ENCODE measurements around the gene METAP1D. TPM values are rescaled to one million over a fixed set of nuclear protein-coding genes. Genes with fewer than 3 reads are reported as not detected.
"Not testable (repeated sequence)": the region's sequence is repeated elsewhere in the genome, so short reads cannot be mapped to it uniquely, and the experiment has no call there.

Gene METAP1D
- total and polyA plus RNA-seq, 5 donors = 3.0 to 5.4 (median 4.2) TPM

DNA sequence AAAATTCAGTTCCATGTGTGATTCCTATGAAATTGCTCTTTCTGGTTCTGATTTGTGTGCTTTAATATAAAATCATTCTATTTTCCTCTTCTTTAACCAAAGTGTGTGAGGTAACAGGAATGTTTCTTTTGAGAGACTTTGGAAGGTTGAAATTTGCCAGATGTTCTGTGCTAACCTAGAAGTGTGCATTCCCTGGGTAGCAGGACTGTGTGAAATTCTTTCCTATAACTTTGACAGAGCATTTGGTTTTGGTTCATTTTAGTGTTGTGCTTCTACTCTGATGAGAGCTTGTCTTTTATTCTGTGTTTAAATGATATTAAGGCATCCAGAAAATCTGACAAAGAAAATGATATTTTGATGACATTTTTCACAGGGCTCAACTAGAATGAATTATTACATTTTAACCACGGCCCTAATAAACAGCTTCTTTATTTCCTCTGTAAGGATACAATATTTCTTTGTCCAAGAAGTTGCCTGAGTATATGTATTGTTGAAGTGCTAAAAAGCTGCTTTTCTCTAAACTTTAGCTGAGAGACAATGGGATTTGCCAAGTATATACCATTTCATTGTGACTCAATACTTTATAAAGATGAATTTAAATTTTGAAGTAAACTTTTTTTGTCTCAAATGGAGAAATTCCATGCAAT, 50.8 kb downstream of the METAP1D start:
- ATAC-seq (no peak), DNase-seq (no peak)
- Histone ChIP-seq H3K27me3 (ENCODE audit: control insufficient read depth, insufficient read depth) (no peaks in the 10 kb centered on the region), H3K4me1 (ENCODE audit: control insufficient read depth, insufficient read depth, low read length) (no peaks in the 10 kb centered on the region), H3K4me3 (ENCODE audit: low read length) (no peak overlapping the region), H3K27ac (ENCODE audit: low read length) (no peak overlapping the region), H3K9me3 (ENCODE audit: control insufficient read depth, low read length) (no peaks in the 10 kb centered on the region)
- intact Hi-C loops (cut with DNase I) = no loop called here
- 78% methylated on average over 1 of the region's 1 CpG for WGBS

DNA sequence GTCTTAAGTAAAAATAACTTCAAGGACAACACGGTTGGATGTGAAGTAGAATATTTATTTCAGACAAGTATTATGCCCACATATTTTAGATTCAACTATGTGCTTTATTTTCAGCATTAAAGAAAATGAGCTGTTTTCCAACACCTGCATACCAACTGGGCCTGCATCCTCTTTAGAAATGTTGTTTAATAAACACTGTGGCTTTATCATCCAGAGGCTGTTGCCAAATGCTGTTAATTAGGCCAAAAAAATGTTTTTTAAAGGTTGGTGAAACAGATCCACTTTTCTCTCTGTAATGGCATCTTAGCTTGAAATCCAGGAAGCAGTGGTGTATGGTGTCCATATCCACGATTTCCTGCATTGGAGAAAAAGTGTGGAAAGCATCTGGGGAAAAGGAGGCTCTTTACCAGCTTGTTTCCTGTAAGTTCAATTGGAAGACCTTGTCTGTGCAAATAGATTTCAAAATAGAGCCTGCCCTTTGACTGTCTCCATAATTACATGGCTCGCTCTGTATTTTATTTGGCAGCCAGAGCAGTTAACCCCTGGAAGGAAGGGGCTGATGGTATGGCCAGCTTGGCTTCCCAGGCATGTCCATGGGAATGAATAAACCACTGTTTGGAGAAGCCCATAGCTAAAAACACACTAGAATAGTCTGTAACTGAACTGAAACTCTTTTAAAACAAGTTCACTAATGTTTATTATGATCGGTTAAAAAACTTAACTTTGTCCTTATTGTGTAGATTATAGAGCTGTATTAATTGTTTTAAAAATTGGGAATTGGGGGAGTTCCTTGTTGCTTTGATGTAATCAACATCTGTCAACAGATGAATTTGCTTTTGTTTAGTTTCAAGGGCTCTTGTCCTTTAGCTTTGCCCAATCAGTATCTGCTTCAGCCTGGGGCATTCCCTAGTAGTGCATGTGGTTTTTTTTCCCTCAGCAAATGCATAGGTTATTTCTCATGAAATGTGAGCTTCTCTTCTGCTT, 52.5 kb downstream of the METAP1D start:
- ATAC-seq = no peak
- Histone ChIP-seq H3K9me3 (ENCODE audit: control insufficient read depth, low read length) (no peaks in the 10 kb centered on the region), H3K4me1 (ENCODE audit: control insufficient read depth, insufficient read depth, low read length) (no peaks in the 10 kb centered on the region), H3K27ac (ENCODE audit: low read length) (no peak overlapping the region), H3K27me3 (ENCODE audit: control insufficient read depth, insufficient read depth) (no peaks in the 10 kb centered on the region), H3K4me3 (ENCODE audit: low read length) (no peak overlapping the region)
- 40% methylated on average over 4 of the region's 4 CpGs for WGBS
- intact Hi-C loops (cut with DNase I) = no loop called here
- DNase-seq = no peak

DNA sequence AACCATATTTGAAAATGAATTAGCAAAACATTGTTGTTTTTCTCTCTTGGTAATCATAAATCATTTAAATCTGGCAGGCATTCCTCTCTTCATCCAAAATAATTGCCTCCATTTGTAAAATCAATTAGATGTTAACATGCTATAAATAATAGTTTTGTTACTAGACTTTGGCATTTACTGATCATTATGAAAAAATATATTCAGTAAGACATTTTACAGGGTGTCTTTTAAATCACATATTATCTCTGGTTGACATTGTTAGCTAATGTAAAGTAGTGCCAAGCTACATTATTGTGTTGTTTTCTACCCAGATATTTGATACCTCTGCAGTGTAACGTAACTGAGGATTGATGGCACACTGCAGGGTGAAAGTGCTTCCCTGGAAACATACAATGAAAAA, 53.7 kb downstream of the METAP1D start:
- H3K27me3 ChIP-seq (ENCODE audit: control insufficient read depth, insufficient read depth) = no peaks in the 10 kb centered on the region
- no peaks in the 10 kb centered on the region for H3K9me3 ChIP-seq (ENCODE audit: control insufficient read depth, low read length)
- H3K27ac ChIP-seq (ENCODE audit: low read length) = no peak overlapping the region
- intact Hi-C loops (cut with DNase I) = no loop called here
- no peaks in the 10 kb centered on the region for H3K4me1 ChIP-seq (ENCODE audit: control insufficient read depth, insufficient read depth, low read length)
- 93% methylated on average over 1 of the region's 1 CpG for WGBS
- DNase-seq = no peak
- no peak overlapping the region for H3K4me3 ChIP-seq (ENCODE audit: low read length)
- no peak for ATAC-seq

DNA sequence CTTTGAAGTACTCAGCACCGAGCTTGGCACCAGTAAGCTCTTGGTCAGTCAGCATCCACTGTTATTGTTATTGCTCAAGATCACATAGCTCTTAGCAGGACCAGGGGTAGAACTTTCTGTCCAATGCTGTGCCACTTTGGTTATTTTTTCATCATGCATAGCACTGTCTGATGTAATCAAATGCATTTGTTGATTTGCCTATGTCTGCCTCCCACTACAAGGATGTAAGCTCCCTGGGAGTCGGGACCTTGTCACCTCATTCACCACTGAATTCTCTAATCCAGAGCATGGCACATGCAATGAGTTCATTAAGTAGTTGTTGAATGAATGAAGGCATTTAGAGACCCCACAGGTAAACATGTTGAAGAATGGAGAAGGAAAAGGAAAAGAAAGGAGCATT, 56.5 kb downstream of the METAP1D start:
- no peak overlapping the region for H3K4me3 ChIP-seq (ENCODE audit: low read length)
- no peaks in the 10 kb centered on the region for H3K9me3 ChIP-seq (ENCODE audit: control insufficient read depth, low read length)
- H3K27me3 ChIP-seq (ENCODE audit: control insufficient read depth, insufficient read depth) = no peaks in the 10 kb centered on the region
- H3K27ac ChIP-seq (ENCODE audit: low read length) = no peak overlapping the region
- 93% methylated on average over 2 of the region's 2 CpGs for WGBS
- no peak for ATAC-seq
- intact Hi-C loops (cut with DNase I) = no loop called here
- DNase-seq = no peak
- no peaks in the 10 kb centered on the region for H3K4me1 ChIP-seq (ENCODE audit: control insufficient read depth, insufficient read depth, low read length)

DNA sequence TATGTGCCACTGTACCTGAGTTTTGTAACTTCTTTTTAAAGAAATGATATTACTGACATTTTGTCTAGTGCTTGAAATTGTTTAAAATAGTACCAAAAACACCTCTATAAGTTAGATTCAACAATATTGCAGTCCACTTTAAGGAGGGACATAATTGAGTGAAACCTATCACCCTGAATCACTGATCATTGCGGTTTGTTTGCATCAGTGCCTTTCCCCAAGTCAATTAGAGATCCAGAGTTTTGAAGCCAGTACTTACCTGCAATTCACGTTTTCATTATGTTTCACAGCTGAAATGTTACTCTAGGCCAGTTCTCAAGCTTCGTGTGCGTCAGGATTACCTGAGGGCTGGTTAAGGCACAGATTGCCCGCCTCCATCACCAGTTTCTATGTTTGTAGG, 58.9 kb downstream of the METAP1D start:
- 95% methylated on average over 5 of the region's 5 CpGs for WGBS
- DNase-seq (no peak), ATAC-seq (no peak)
- Histone ChIP-seq H3K27me3 (ENCODE audit: control insufficient read depth, insufficient read depth) (no peaks in the 10 kb centered on the region), H3K4me3 (ENCODE audit: low read length) (no peak overlapping the region), H3K4me1 (ENCODE audit: control insufficient read depth, insufficient read depth, low read length) (no peaks in the 10 kb centered on the region), H3K27ac (ENCODE audit: low read length) (no peak overlapping the region), H3K9me3 (ENCODE audit: control insufficient read depth, low read length) (no peaks in the 10 kb centered on the region)
- intact Hi-C loops (cut with DNase I) = no loop called here

DNA sequence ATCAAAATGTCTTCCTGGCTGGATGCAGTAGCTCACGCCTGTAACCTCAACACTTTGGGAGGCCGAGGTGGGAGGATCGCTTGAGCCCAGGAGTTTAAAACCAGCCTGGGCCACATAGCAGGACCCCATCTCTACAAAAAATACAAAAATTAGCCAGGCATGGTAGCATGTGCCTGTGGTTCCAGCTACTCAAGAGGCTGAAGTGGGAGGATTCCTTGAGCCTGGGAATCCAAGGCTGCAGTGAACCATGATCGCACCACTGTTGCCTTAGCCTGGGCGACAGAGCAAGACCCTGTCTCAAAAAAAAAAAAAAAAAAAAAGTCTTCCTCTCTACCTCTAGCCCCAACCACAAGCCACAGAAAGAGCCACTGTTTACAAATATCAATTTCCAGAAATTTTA, 60.4 kb downstream of the METAP1D start:
- H3K9me3 ChIP-seq (ENCODE audit: control insufficient read depth, low read length); H3K27me3 ChIP-seq (ENCODE audit: control insufficient read depth, insufficient read depth); intact Hi-C loops (cut with DNase I); H3K27ac ChIP-seq (ENCODE audit: low read length); DNase-seq; H3K4me3 ChIP-seq (ENCODE audit: low read length); H3K4me1 ChIP-seq (ENCODE audit: control insufficient read depth, insufficient read depth, low read length); ATAC-seq: not testable (repeated sequence)
- WGBS = 98% methylated on average over 5 of the region's 5 CpGs

DNA sequence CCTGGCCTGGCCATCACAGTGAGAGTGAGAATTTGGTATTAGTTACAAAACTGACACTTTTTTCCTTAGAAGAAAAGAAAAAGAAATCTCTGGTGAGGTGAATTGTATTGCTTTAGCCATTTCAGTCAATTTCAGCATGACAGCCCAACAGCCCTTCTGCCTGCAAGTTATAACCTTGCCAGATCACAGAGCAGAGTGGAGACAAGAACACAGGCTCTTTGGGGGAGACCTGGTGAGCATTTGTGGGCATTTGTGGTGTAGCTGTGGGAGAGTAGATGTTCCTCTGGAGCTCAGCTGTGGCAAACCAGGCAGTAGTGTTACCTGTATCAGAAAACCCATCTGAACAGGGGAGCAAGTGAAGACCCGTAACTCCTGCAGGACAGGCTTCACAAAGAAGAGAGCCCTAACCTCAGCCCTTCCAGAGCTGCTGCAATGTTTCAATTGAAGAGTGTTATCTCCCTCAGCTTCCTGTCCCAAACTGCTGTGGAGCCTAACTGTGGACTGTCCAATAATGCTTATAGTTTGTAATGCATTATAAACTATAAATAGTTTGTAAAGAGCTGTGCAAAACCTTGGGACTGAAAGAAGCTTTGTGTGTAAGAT, 62.8 kb downstream of the METAP1D start:
- Histone ChIP-seq H3K27me3 (ENCODE audit: control insufficient read depth, insufficient read depth) (no peaks in the 10 kb centered on the region), H3K27ac (ENCODE audit: low read length) (no peak overlapping the region), H3K9me3 (ENCODE audit: control insufficient read depth, low read length) (no peaks in the 10 kb centered on the region), H3K4me3 (ENCODE audit: low read length) (no peak overlapping the region), H3K4me1 (ENCODE audit: control insufficient read depth, insufficient read depth, low read length) (no peaks in the 10 kb centered on the region)
- WGBS = 89% methylated on average over 1 of the region's 1 CpG
- intact Hi-C loops (cut with DNase I) = no loop called here
- DNase-seq (no peak), ATAC-seq (no peak)

DNA sequence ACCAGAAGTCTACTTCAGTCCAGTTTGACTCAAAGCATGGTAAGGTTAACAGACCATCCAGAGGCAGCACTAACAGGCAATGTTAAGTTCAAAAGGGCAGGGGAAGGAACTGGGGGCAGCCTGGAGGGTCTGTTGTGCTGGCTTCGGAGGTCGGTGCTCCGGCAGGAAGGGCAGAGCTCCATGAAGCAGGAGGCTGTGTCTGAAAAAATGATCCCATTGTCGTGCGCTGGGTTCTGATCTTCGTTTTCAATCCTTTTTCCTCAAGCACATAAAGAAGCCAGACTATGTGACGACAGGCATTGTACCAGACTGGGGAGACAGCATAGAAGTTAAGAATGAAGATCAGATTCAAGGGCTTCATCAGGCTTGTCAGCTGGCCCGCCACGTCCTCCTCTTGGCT, 63.7 kb downstream of the METAP1D start:
- ATAC-seq = no peak
- Histone ChIP-seq H3K4me3 (ENCODE audit: low read length) (no peak overlapping the region), H3K27ac (ENCODE audit: low read length) (no peak overlapping the region), H3K27me3 (ENCODE audit: control insufficient read depth, insufficient read depth) (no peaks in the 10 kb centered on the region), H3K4me1 (ENCODE audit: control insufficient read depth, insufficient read depth, low read length) (no peaks in the 10 kb centered on the region), H3K9me3 (ENCODE audit: control insufficient read depth, low read length) (no peaks in the 10 kb centered on the region)
- intact Hi-C loops (cut with DNase I) = no loop called here
- no peak for DNase-seq
- WGBS = 80% methylated on average over 9 of the region's 9 CpGs

DNA sequence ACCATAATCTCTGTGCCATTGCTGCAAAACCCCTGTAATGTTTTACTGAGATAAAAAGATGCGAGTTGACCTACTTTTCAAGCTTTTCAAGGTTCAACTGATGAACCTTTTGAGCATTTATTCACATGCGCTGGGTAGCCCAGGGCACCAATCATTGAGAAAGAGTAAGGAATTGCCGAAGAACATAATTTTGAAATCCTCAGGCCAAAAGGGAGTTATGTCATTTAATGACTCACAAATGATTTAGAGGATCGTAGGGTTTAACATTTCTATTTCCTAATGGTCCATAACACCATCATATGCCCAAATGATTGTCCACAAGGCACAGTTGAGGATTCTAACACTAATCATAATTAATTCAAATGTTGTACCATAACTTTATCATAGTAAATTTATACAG, 65.4 kb downstream of the METAP1D start:
- Histone ChIP-seq H3K4me3 (ENCODE audit: low read length) (no peak overlapping the region), H3K9me3 (ENCODE audit: control insufficient read depth, low read length) (no peaks in the 10 kb centered on the region), H3K27ac (ENCODE audit: low read length) (no peak overlapping the region), H3K27me3 (ENCODE audit: control insufficient read depth, insufficient read depth) (no peaks in the 10 kb centered on the region), H3K4me1 (ENCODE audit: control insufficient read depth, insufficient read depth, low read length) (no peaks in the 10 kb centered on the region)
- no peak for DNase-seq
- WGBS = 91% methylated on average over 4 of the region's 4 CpGs
- intact Hi-C loops (cut with DNase I) = no loop called here
- no peak for ATAC-seq

DNA sequence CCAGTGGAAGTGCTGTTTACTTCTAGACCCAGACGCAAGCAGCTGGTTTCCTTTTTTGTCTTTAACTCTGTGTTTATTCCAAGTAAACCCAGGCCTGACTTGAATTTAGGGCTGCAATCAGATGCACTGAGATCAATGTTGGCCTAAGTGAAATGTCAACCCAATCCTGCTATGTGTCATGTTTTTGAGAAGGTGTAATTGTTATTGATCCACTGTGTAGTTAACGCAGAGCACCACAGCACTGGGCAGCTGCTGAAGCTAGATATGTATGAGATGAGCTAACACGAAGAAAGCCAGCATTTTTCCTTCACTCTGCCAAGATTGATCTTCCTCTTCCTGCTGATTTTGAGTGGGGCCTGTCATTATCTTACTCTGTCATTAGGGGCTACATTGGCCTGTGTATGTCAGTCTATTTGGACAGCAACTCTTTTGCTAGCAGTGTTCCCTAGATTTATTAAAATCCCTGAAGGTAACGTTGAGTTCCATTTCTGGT, 66.7 kb downstream of the METAP1D start:
- no peak overlapping the region for H3K4me3 ChIP-seq (ENCODE audit: low read length)
- ATAC-seq (no peak), DNase-seq (no peak)
- no peaks in the 10 kb centered on the region for H3K4me1 ChIP-seq (ENCODE audit: control insufficient read depth, insufficient read depth, low read length)
- intact Hi-C loops (cut with DNase I) = no loop called here
- 79% methylated on average over 4 of the region's 4 CpGs for WGBS
- no peaks in the 10 kb centered on the region for H3K27me3 ChIP-seq (ENCODE audit: control insufficient read depth, insufficient read depth)
- H3K27ac ChIP-seq (ENCODE audit: low read length) = no peak overlapping the region
- H3K9me3 ChIP-seq (ENCODE audit: control insufficient read depth, low read length) = no peaks in the 10 kb centered on the region

DNA sequence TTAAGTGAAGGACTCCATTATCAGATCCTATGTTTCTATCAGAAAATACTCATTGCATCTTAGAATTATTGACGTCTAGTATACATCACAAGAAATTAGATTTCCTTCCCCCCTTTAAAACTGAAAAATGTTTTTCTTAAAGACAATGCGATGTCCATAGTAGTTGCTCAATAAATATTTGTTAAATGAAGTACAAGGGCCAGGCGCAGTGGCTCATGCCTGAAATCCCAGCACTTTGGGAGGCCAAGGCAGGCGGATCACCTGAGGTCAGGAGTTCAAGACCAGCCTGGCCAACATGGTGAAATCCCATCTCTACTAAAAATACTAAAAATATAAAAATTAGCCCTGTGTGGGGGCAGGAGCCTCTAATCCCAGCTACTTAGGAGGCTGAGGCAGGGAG, 68.2 kb downstream of the METAP1D start:
- WGBS = 97% methylated on average over 4 of the region's 4 CpGs
- intact Hi-C loops (cut with DNase I); H3K9me3 ChIP-seq (ENCODE audit: control insufficient read depth, low read length); DNase-seq; H3K27me3 ChIP-seq (ENCODE audit: control insufficient read depth, insufficient read depth); H3K4me3 ChIP-seq (ENCODE audit: low read length); H3K4me1 ChIP-seq (ENCODE audit: control insufficient read depth, insufficient read depth, low read length); ATAC-seq; H3K27ac ChIP-seq (ENCODE audit: low read length): not testable (repeated sequence)
